Parathyroid adenoma (tissue), 2 donors: Measurements from ENCODE around the gene DACH1.

Source experiments
- H2AFZ ChIP-seq: fragments of 300-600 bp; sonication (generic); one replicate; pipeline ENCODE4 v1.7.0; 2017; ENCODE audit warnings: antibody characterized with exemption, mild to moderate bottlenecking
- H3K27ac ChIP-seq: fragments of 300-600 bp; sonication (generic); one replicate; pipeline ENCODE4 v1.7.0; 2017
- H3K27me3 ChIP-seq: fragments of 300-600 bp; sonication (generic); one replicate; pipeline ENCODE4 v1.7.0; 2017; ENCODE audit warnings: low read length; ENCODE audit not compliant: control insufficient read depth, insufficient read depth
- H3K36me3 ChIP-seq: fragments of 300-600 bp; sonication (generic); one replicate; pipeline ENCODE4 v1.7.0; 2017; ENCODE audit warnings: low read length; ENCODE audit not compliant: control insufficient read depth, insufficient read depth
- H3K4me1 ChIP-seq: fragments of 300-600 bp; sonication (generic); one replicate; pipeline ENCODE4 v1.7.0; 2017; ENCODE audit warnings: control low read depth
- H3K4me2 ChIP-seq: fragments of 300-600 bp; sonication (generic); one replicate; pipeline ENCODE4 v1.7.0; 2017; ENCODE audit warnings: low read length
- H3K4me3 ChIP-seq: fragments of 300-600 bp; sonication (generic); one replicate; pipeline ENCODE4 v1.7.0; 2017; ENCODE audit warnings: low read depth, low read length
- H3K79me2 ChIP-seq: fragments of 300-600 bp; sonication (generic); one replicate; pipeline ENCODE4 v1.7.0; 2017; ENCODE audit warnings: control low read depth
- H3K9ac ChIP-seq: fragments of 300-600 bp; sonication (generic); one replicate; pipeline ENCODE4 v1.7.0; 2017; ENCODE audit warnings: mild to moderate bottlenecking
- H3K9me3 ChIP-seq: fragments of 300-600 bp; sonication (generic); one replicate; pipeline ENCODE4 v1.7.0; 2017; ENCODE audit warnings: low read length; ENCODE audit not compliant: control insufficient read depth
- CTCF ChIP-seq: fragments of 300-600 bp; sonication (generic); IDR thresholded peaks from one replicate; pipeline ENCODE4 v1.7.0; 2017; ENCODE audit warnings: antibody characterized with exemption, mild to moderate bottlenecking
- donor health status: primary hyperparathyroidism.

The DACH1 gene

GRCh38 chr13:71621174-71622124, 245.6 kb downstream of the DACH1 start:
- Histone ChIP-seq H3K79me2 (no peaks in the 10 kb centered on the region), H3K4me3 (no peak overlapping the region), H3K27me3 (no peaks in the 10 kb centered on the region), H3K4me1 (peaks cover 3% of the 10 kb centered on the region), H3K36me3 (no peaks in the 10 kb centered on the region), H3K9ac (no peak overlapping the region), H2AFZ (no peak overlapping the region), H3K9me3 (no peaks in the 10 kb centered on the region), H3K27ac (no peak overlapping the region), H3K4me2 (no peak overlapping the region)
- TF ChIP-seq CTCF = no peak

- Histone ChIP-seq H3K9me3 (no peaks in the 10 kb centered on the region), H2AFZ (no peak overlapping the region), H3K79me2 (no peaks in the 10 kb centered on the region), H3K9ac (no peak overlapping the region), H3K27ac (no peak overlapping the region), H3K27me3 (no peaks in the 10 kb centered on the region), H3K36me3 (no peaks in the 10 kb centered on the region), H3K4me1 (peaks cover 3% of the 10 kb centered on the region), H3K4me3 (no peak overlapping the region), H3K4me2 (no peak overlapping the region)
- TF ChIP-seq CTCF = no peak
Measured at GRCh38 chr13:71619096-71619495, 247.9 kb downstream of the DACH1 start.

- H3K4me1 ChIP-seq = peaks cover 3% of the 10 kb centered on the region
- no peak overlapping the region for H3K4me3 ChIP-seq
- H3K36me3 ChIP-seq = no peaks in the 10 kb centered on the region
- no peak for TF ChIP-seq CTCF
- no peak overlapping the region for H2AFZ ChIP-seq
- no peaks in the 10 kb centered on the region for H3K9me3 ChIP-seq
- H3K9ac ChIP-seq = no peak overlapping the region
- no peaks in the 10 kb centered on the region for H3K79me2 ChIP-seq
- H3K27ac ChIP-seq = no peak overlapping the region
- H3K27me3 ChIP-seq = no peaks in the 10 kb centered on the region
- no peak overlapping the region for H3K4me2 ChIP-seq
Measured at GRCh38 chr13:71618159-71618558, 248.8 kb downstream of the DACH1 start.

- H3K9me3 ChIP-seq = no peaks in the 10 kb centered on the region
- H3K27me3 ChIP-seq = no peaks in the 10 kb centered on the region
- H3K27ac ChIP-seq = no peak overlapping the region
- no peaks in the 10 kb centered on the region for H3K36me3 ChIP-seq
- H3K4me2 ChIP-seq = no peak overlapping the region
- no peak overlapping the region for H3K9ac ChIP-seq
- no peak overlapping the region for H3K4me3 ChIP-seq
- TF ChIP-seq CTCF = no peak
- peaks cover 3% of the 10 kb centered on the region for H3K4me1 ChIP-seq
- H2AFZ ChIP-seq = no peak overlapping the region
- H3K79me2 ChIP-seq = no peaks in the 10 kb centered on the region
Measured at GRCh38 chr13:71617265-71617664, 249.7 kb downstream of the DACH1 start.
